Panc1 (cell line): Measurements from ENCODE around the gene MAP1LC3A.

ENCODE experiments used
- CTCF ChIP-seq: fragments of 450-650 bp; IDR thresholded peaks from 2 replicates; pipeline ENCODE4 v1.5.1; 2017; ENCODE audit warnings: mild to moderate bottlenecking
- POLR2AphosphoS5 ChIP-seq: IDR thresholded peaks from 2 replicates; pipeline ENCODE4 v1.6.1; 2012; ENCODE audit warnings: mild to moderate bottlenecking, low read depth, low read length, moderate library complexity
- SIN3A ChIP-seq: IDR thresholded peaks from 2 replicates; pipeline ENCODE4 v1.6.1; 2012; ENCODE audit warnings: low read depth, mild to moderate bottlenecking, low read length, moderate library complexity, borderline replicate concordance; ENCODE audit not compliant: insufficient read depth
- TCF7L2 ChIP-seq: IDR thresholded peaks from 2 replicates; pipeline ENCODE4 v1.6.1; 2011; ENCODE audit warnings: mild to moderate bottlenecking, low read depth, low read length, inconsistent platforms
- TF ChIP-seq, protein P1 (sequence below), 2 experiments: IDR thresholded peaks; 2 replicates each; pipeline ENCODE4 v1.6.1; 2011 to 2012; ENCODE audit warnings: low read depth in 2 of 2, control low read depth in 1 of 2, low read length in 1 of 2, mild to moderate bottlenecking in 1 of 2, moderate library complexity in 1 of 2; ENCODE audit not compliant: insufficient read depth in 1 of 2

DNA sequence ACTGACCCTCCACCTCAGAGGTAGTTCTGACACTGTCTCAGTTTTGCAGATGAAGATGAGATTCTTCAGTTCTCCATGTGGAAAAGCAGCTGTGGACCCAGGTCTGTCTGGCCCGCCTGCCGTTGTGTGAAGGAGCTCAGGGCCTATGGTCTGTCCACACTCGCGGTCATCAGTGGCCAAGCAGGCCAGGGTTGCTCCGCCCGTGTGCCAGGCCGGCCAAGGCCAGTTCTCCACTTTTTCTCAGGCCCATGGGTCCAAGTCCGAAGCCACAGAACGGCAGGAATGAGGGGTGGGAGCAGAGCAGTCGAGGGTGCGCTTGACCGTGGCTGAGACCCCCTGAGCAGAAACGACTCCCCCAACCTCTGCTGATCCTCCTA, 8.6 kb upstream of the MAP1LC3A start:
- no peak for TF ChIP-seq CTCF
- TF ChIP-seq TCF7L2: no peak
- no peak for TF ChIP-seq POLR2AphosphoS5
- TF ChIP-seq, protein P1, sequence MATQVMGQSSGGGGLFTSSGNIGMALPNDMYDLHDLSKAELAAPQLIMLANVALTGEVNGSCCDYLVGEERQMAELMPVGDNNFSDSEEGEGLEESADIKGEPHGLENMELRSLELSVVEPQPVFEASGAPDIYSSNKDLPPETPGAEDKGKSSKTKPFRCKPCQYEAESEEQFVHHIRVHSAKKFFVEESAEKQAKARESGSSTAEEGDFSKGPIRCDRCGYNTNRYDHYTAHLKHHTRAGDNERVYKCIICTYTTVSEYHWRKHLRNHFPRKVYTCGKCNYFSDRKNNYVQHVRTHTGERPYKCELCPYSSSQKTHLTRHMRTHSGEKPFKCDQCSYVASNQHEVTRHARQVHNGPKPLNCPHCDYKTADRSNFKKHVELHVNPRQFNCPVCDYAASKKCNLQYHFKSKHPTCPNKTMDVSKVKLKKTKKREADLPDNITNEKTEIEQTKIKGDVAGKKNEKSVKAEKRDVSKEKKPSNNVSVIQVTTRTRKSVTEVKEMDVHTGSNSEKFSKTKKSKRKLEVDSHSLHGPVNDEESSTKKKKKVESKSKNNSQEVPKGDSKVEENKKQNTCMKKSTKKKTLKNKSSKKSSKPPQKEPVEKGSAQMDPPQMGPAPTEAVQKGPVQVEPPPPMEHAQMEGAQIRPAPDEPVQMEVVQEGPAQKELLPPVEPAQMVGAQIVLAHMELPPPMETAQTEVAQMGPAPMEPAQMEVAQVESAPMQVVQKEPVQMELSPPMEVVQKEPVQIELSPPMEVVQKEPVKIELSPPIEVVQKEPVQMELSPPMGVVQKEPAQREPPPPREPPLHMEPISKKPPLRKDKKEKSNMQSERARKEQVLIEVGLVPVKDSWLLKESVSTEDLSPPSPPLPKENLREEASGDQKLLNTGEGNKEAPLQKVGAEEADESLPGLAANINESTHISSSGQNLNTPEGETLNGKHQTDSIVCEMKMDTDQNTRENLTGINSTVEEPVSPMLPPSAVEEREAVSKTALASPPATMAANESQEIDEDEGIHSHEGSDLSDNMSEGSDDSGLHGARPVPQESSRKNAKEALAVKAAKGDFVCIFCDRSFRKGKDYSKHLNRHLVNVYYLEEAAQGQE (IDR thresholded peaks at IDR 0.05; ENCODE audit: insufficient read depth in 1 of 2, low read depth in 2 of 2, low read length in 1 of 2): no peak
- no peak for TF ChIP-seq SIN3A
